GM20000 (cell line): Measurements from ENCODE around the gene OR13C2.
"Not testable (repeated sequence)": the region's sequence is repeated elsewhere in the genome, so short reads cannot be mapped to it uniquely, and the experiment has no call there.

Experiments
- DNase-seq: peaks from one replicate; pipeline ENCODE4 v3.0.0; 2012; ENCODE audit warnings: low spot score
- TF ChIP-seq, protein P1 (sequence below): IDR thresholded peaks from 2 replicates; pipeline ENCODE4 v1.5.1; 2012; ENCODE audit warnings: mild to moderate bottlenecking, control low read depth; ENCODE audit errors: extremely low read depth, missing control alignments

OR13C2 gene

DNA sequence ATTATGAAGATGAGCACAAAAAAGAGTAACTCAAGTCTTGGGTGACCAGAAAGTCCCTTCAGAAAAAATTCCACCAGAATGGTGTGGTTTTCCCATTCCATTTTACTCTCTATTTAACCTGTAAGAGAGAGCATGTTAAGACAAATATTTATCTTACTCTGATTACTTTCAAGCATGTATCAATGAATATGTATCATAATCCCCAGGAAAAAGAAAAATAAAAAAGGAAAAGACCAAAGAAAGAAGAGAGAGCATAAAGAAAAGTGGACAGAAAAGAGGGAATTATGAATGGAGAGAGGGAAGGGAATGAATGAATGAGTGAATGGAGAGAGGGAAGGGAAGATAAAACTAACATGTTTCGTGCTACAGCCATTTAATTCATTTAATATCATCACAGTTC, at the start of gene OR13C2:
OR13C2 (minus strand) TSS at position 101 of the 400 bp plus-strand sequence; CDS start at position 101, 0 bp downstream.
- not testable (repeated sequence) for DNase-seq

GRCh38 chr9:104635456-104635855, 30.0 kb upstream of the OR13C2 start:
- TF ChIP-seq, protein P1, sequence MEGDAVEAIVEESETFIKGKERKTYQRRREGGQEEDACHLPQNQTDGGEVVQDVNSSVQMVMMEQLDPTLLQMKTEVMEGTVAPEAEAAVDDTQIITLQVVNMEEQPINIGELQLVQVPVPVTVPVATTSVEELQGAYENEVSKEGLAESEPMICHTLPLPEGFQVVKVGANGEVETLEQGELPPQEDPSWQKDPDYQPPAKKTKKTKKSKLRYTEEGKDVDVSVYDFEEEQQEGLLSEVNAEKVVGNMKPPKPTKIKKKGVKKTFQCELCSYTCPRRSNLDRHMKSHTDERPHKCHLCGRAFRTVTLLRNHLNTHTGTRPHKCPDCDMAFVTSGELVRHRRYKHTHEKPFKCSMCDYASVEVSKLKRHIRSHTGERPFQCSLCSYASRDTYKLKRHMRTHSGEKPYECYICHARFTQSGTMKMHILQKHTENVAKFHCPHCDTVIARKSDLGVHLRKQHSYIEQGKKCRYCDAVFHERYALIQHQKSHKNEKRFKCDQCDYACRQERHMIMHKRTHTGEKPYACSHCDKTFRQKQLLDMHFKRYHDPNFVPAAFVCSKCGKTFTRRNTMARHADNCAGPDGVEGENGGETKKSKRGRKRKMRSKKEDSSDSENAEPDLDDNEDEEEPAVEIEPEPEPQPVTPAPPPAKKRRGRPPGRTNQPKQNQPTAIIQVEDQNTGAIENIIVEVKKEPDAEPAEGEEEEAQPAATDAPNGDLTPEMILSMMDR = no peak

GRCh38 chr9:104633976-104634520, 28.6 kb upstream of the OR13C2 start:
- TF ChIP-seq, protein P1 = no peak
- no peak for DNase-seq

More at GRCh38 chr9:104635456-104635855, 30.0 kb upstream of the OR13C2 start:
- no peak for DNase-seq

- not testable (repeated sequence) for DNase-seq
Observed at GRCh38 chr9:104625964-104626363, 20.5 kb upstream of the OR13C2 start.

DNA sequence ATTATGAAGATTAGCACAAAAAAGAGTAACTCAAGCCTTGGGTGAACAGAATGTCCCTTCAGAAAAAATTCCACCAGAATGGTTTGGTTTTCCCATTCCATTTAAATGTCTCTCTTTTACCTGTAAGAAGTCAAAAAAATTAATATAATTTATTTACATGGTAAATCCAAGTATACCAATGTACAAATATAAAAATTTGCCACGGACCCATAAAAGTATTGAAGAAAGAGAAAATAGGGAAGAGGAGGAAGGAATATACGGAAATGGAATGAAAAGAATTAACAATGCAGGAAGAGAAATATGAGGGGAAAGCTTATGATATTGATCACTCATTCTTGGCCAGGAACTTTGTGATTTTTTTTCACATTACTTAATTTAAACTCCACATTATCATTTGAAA, 12.7 kb upstream of the OR13C2 start, which contains the start of gene OR13C9:
OR13C9 (minus strand) TSS at position 101 of the 400 bp plus-strand sequence; CDS start at position 101, 0 bp downstream.
- TF ChIP-seq, protein P1 = no peak
- DNase-seq = no peak

DNA sequence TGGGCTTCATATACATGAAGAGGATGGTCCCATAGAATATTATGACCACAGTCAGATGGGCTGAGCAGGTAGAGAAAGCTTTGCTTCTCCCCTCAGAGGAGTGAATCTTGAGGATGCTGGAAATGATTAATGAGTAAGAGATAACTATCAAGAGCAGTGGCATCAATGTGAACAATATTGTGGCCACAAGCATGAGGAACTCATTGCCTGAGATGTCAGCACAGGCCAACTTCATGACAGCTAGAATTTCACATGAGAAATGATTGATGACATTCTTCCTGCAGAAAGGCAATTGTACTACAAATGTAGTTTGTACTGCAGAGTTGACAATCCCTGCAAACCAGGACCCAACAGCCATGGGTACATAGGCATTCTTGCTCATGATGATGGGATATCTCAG, 12.0 kb upstream of the OR13C2 start:
- TF ChIP-seq, protein P1 = no peak
- DNase-seq = no peak

- TF ChIP-seq, protein P1 = no peak
- no peak for DNase-seq
Observed at GRCh38 chr9:104611213-104611612, 5.8 kb upstream of the OR13C2 start.

DNA sequence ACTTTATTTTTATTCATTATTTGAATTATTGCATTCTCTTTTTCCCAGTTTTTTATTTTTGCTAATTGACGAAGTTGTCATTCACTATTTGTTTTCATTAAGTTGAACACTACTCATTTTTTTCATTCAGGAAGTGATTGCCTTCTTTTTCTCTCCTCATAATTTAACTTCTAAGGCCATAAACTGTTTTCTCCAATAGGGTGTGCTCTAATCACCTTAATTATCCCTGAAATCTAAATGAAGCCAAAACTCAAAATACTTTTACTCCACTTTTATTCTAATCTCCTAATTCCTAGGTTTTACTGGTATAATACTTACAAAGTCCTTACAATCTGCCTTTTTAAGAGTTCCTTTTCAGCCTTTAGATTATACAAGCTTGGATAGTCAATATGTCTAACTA, 2.9 kb upstream of the OR13C2 start:
- TF ChIP-seq, protein P1 = no peak
- no peak for DNase-seq

GRCh38 chr9:104606152-104606551, 725 bp upstream of the OR13C2 start:
- no peak for DNase-seq
- TF ChIP-seq, protein P1 = no peak
